VCaP (cell line): ENCODE measurements around the gene HBG1.

ENCODE experiments used
- H3K27ac ChIP-seq: fragments of 450-650 bp; 2 replicates; pipeline ENCODE4 v1.5.1; 2017
- CTCF ChIP-seq: fragments of 450-650 bp; conservative IDR thresholded peaks from 2 replicates; pipeline ENCODE4 v1.5.1; 2017; ENCODE audit warnings: mild to moderate bottlenecking, moderate library complexity

The HBG1 gene

GRCh38 chr11:5288906-5289550 is 39.4 kb upstream of the HBG1 start:
- no peak for TF ChIP-seq CTCF

GRCh38 chr11:5288108-5288905 is 38.6 kb upstream of the HBG1 start:
- H3K27ac ChIP-seq = no peak overlapping the region
- no peak for TF ChIP-seq CTCF

More at GRCh38 chr11:5288906-5289550, 39.4 kb upstream of the HBG1 start:
- no peak overlapping the region for H3K27ac ChIP-seq

GRCh38 chr11:5286901-5287300 is 37.2 kb upstream of the HBG1 start:
- TF ChIP-seq CTCF = no peak
- H3K27ac ChIP-seq = no peak overlapping the region

DNA sequence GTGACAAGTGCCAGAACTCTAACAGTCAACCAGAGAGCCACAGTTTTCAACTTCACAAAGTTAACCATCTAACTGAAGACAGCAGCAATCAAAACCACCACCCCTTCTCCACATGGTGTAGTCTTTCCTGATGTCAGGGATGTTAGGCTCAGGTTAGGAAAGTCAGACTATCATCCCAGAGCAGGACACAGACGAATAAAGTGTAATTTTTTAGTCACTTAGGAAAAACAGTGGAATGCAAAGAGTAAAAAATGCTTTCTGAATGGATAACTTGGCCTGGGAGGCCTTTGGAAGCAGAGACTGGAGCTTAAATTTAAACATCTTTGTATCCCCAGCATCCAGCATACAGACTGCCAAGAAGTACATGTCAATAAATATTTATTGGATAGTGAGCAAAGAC is 36.7 kb upstream of the HBG1 start:
- no peak for TF ChIP-seq CTCF
- no peak overlapping the region for H3K27ac ChIP-seq

DNA sequence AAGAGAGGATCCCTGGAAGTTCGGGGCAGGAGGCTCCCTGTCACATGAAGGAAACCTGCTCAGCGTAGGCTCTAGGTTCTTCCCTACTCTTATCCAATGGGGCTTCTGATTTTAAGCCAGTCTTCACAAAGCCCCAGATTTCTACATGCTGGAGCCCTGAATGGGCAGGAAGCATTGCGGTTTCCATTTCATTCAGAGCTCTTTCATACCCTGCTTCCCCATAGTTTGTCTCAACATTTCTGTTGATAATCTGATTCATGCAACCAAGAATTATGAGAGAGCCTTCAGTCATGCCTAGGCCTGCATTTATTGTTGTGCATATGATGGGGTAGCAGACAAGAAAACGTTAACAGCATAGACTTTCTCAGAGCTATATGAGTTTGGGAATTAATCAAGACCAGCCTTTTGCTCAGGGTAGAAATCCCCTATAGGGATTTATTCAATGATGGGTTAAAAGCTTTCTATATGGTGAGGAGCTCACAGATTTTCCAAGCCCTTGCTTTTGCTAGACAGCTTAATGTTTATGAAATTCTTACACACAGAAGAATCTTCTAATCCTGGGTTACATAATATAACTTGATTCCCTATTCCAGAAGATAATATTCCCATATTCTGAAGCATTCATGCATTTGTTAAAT is 36.2 kb upstream of the HBG1 start:
- H3K27ac ChIP-seq = no peak overlapping the region
- TF ChIP-seq CTCF = no peak

GRCh38 chr11:5284637-5285036 is 35.0 kb upstream of the HBG1 start:
- no peak overlapping the region for H3K27ac ChIP-seq
- no peak for TF ChIP-seq CTCF

- H3K27ac ChIP-seq = no peak overlapping the region
- no peak for TF ChIP-seq CTCF
These were observed 34.2 kb upstream of the HBG1 start for GRCh38 chr11:5283882-5284281.
